Stimulated activated CD4-positive, alpha-beta T cell treated with anti-CD3 and anti-CD28 coated beads, Interleukin-15, amount 100 ng/mL, for 24 hours (primary cell): Measurements from ENCODE around the gene PRPF38A.
A peak's percentile ranks its signal among the peaks of the same experiment; 100 is the strongest.
"Not testable (repeated sequence)": the region's sequence is repeated elsewhere in the genome, so short reads cannot be mapped to it uniquely, and the experiment has no call there.

ENCODE experiments used
- DNase-seq: peaks from one replicate; pipeline ENCODE4 v3.0.0-alpha.2; 2020

PRPF38A gene

GRCh38 chr1:52404116-52404974 is at the start of gene PRPF38A, which contains the start of gene ORC1:
Gene PRPF38A (plus strand): TSS chr1:52404602. CDS start chr1:52404750, 148 bp downstream.
Gene ORC1 (minus strand): TSS chr1:52404423. CDS start chr1:52402223, 2,200 bp downstream.
- DNase-seq: peak; percentile 99

- DNase-seq: no peak
Measured at GRCh38 chr1:52355436-52355835, 49.0 kb upstream of the PRPF38A start.

GRCh38 chr1:52355847-52356505 is 48.4 kb upstream of the PRPF38A start:
- DNase-seq: no peak

- DNase-seq: no peak
Measured at GRCh38 chr1:52356818-52357355, 47.5 kb upstream of the PRPF38A start.

GRCh38 chr1:52357397-52357796 is 47.0 kb upstream of the PRPF38A start:
- no peak for DNase-seq

- no peak for DNase-seq
Measured at GRCh38 chr1:52358851-52359497, 45.4 kb upstream of the PRPF38A start.

GRCh38 chr1:52359676-52360594 is 44.5 kb upstream of the PRPF38A start:
- DNase-seq: no peak

- no peak for DNase-seq
Measured at GRCh38 chr1:52360595-52360968, 43.8 kb upstream of the PRPF38A start.

GRCh38 chr1:52364235-52364839 is 40.1 kb upstream of the PRPF38A start:
- peak; percentile 35 for DNase-seq

GRCh38 chr1:52365071-52365745 is 39.2 kb upstream of the PRPF38A start:
- peak; percentile 41 for DNase-seq

- peak; percentile 99 for DNase-seq
Measured at GRCh38 chr1:52365746-52366516, 38.5 kb upstream of the PRPF38A start, which contains the start of gene CC2D1B. Gene CC2D1B (minus strand): TSS chr1:52366205. CDS start chr1:52364620, 1,585 bp downstream.

GRCh38 chr1:52366517-52366827 is 37.9 kb upstream of the PRPF38A start:
- no peak for DNase-seq

- no peak for DNase-seq
Measured at GRCh38 chr1:52367272-52367671, 37.1 kb upstream of the PRPF38A start.

GRCh38 chr1:52368383-52369172 is 35.8 kb upstream of the PRPF38A start:
- peak; percentile 74 for DNase-seq

- DNase-seq: not testable (repeated sequence)
Measured at GRCh38 chr1:52369851-52370250, 34.6 kb upstream of the PRPF38A start.

GRCh38 chr1:52385376-52385775 is 19.0 kb upstream of the PRPF38A start:
- no peak for DNase-seq

GRCh38 chr1:52386458-52386857 is 17.9 kb upstream of the PRPF38A start:
- DNase-seq: no peak

- no peak for DNase-seq
Measured at GRCh38 chr1:52393174-52393573, 11.2 kb upstream of the PRPF38A start.

GRCh38 chr1:52399629-52400028 is 4.8 kb upstream of the PRPF38A start:
- DNase-seq: no peak

GRCh38 chr1:52400131-52400530 is 4.3 kb upstream of the PRPF38A start:
- no peak for DNase-seq
